Karpas-422 (cell line): Measurements from ENCODE around the gene SPHK1. TPM values are rescaled to one million over a fixed set of nuclear protein-coding genes. Genes with fewer than 3 reads are reported as not detected.

Experiments used
- DNase-seq: peaks from one replicate; pipeline ENCODE4 v3.0.0-alpha.2; 2015
- H2AFZ ChIP-seq: fragments of 200-600 bp; sonication (generic); 2 replicates; pipeline ENCODE4 v1.6.1; 2014; ENCODE audit warnings: antibody characterized with exemption, low read length, mixed read lengths
- H3K27ac ChIP-seq: fragments of 200-600 bp; sonication (generic); 2 replicates; pipeline ENCODE4 v1.5.1; 2014; ENCODE audit warnings: mild to moderate bottlenecking, low read length, moderate library complexity
- H3K27me3 ChIP-seq: fragments of 200-600 bp; sonication (generic); 2 replicates; pipeline ENCODE4 v1.6.1; 2014; ENCODE audit warnings: low read length, mixed read lengths
- H3K36me3 ChIP-seq: fragments of 200-600 bp; sonication (generic); 2 replicates; pipeline ENCODE4 v1.6.1; 2014; ENCODE audit warnings: low read length, mixed read lengths; ENCODE audit not compliant: insufficient read depth
- H3K4me1 ChIP-seq: fragments of 200-600 bp; sonication (generic); 2 replicates; pipeline ENCODE4 v1.6.1; 2014; ENCODE audit warnings: mild to moderate bottlenecking, low read length, mixed read lengths
- H3K4me2 ChIP-seq: fragments of 200-600 bp; sonication (generic); 2 replicates; pipeline ENCODE4 v1.6.1; 2014; ENCODE audit warnings: low read length, low read depth, mild to moderate bottlenecking; ENCODE audit not compliant: poor library complexity, severe bottlenecking
- H3K4me3 ChIP-seq: fragments of 200-600 bp; sonication (generic); 2 replicates; pipeline ENCODE4 v1.5.1; 2014; ENCODE audit warnings: mild to moderate bottlenecking, antibody characterized with exemption, low read length, mixed read lengths
- H3K79me2 ChIP-seq: fragments of 200-600 bp; sonication (generic); 2 replicates; pipeline ENCODE4 v1.6.1; 2014; ENCODE audit warnings: mild to moderate bottlenecking, low read length, mixed read lengths
- H3K9ac ChIP-seq: fragments of 200-600 bp; sonication (generic); 2 replicates; pipeline ENCODE4 v1.6.0; 2014; ENCODE audit warnings: low read length
- H3K9me2 ChIP-seq: fragments of 200-600 bp; sonication (generic), shearing (Covaris generic); replicated peaks from 2 replicates; pipeline ENCODE4 v1.6.0; 2014; ENCODE audit warnings: mild to moderate bottlenecking, low read length, moderate library complexity; ENCODE audit not compliant: insufficient read depth
- H3K9me3 ChIP-seq: fragments of 300-700, 200-600 bp; sonication (generic); 2 replicates; pipeline ENCODE4 v1.6.1; 2014; ENCODE audit warnings: low read length, mixed read lengths
- H4K20me1 ChIP-seq: fragments of 200-600 bp; sonication (generic); 2 replicates; pipeline ENCODE4 v1.6.1; 2014; ENCODE audit warnings: mild to moderate bottlenecking, antibody characterized with exemption, low read length, low read depth; ENCODE audit not compliant: insufficient read depth
- total RNA-seq: library from RNA; depleted of rRNA; stranded (reverse); fragments of >200 nt; shearing (Covaris generic); gene quantifications from 2 replicates; pipeline ENCODE4 v1.2.3, GENCODE V29; 2014; ENCODE audit warnings: low replicate concordance; rRNA removed

Gene SPHK1, protein sequence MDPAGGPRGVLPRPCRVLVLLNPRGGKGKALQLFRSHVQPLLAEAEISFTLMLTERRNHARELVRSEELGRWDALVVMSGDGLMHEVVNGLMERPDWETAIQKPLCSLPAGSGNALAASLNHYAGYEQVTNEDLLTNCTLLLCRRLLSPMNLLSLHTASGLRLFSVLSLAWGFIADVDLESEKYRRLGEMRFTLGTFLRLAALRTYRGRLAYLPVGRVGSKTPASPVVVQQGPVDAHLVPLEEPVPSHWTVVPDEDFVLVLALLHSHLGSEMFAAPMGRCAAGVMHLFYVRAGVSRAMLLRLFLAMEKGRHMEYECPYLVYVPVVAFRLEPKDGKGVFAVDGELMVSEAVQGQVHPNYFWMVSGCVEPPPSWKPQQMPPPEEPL
- 0.67 and 3.9 TPM in 2 replicates for total RNA-seq

DNA sequence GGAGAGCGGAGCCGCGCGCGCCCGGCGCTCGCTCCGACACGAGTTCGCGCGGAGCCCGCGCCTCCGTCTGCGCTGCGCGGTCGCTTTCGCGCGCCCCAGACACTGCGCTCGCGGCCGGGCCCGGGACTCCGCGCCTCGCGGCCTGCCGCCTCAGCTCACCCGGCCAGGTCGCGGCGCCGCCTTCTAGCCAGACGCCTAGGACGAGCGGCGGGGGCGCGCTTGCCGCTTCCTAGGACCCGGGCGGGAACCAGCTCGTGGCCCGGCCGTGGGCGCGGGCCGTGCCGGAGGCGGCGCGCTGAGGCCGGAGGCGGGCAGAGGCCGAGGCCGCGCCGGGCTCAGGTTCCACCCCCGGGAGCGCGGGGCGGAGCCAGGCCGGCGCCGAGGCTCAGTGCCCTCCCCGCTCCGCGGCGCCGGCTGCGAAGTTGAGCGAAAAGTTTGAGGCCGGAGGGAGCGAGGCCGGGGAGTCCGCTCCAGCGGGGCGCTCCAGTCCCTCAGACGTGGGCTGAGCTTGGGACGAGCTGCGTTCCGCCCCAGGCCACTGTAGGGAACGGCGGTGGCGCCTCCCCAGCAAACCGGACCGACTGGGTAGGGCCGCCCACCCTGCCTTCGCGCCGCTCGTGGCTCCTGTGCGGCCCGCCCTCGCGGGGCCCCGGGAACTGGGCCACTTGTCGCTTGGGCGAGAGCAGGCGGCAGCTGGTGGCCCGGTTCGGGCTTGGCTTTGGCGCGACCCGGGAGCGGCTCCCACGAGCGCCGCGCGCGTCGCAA is at the start of gene SPHK1:
Gene SPHK1, plus strand, starts transcription at position 388 of the 765 bp plus-strand sequence. CDS start 1,036 bp downstream, outside the sequence.
- H4K20me1 ChIP-seq, result peaks cover 5% of the 10 kb centered on the region; the same call in 1 of the 2 replicates
- H3K4me1 ChIP-seq, result peaks cover 32% of the 10 kb centered on the region
- H3K9ac ChIP-seq, result peak within 1 kb of the TSS; percentile 62
- H3K27ac ChIP-seq, result no peak within 1 kb of the TSS
- no peaks in the 10 kb centered on the region for H3K36me3 ChIP-seq
- no peaks in the 10 kb centered on the region for H3K9me3 ChIP-seq
- peak within 1 kb of the TSS; percentile 80 for H3K4me2 ChIP-seq
- H3K79me2 ChIP-seq, result no peaks in the 10 kb centered on the region
- peak; percentile 93 for DNase-seq
- no peaks in the 10 kb centered on the region for H3K9me2 ChIP-seq
- H3K27me3 ChIP-seq, result no peaks in the 10 kb centered on the region
- H3K4me3 ChIP-seq, result peak within 1 kb of the TSS; percentile 70
- H2AFZ ChIP-seq, result peak within 1 kb of the TSS; percentile 89

- H3K9me3 ChIP-seq, result no peaks in the 10 kb centered on the region
- H2AFZ ChIP-seq, result no peak overlapping the region
- H3K4me3 ChIP-seq, result no peak overlapping the region
- DNase-seq, result no peak
- H3K4me2 ChIP-seq, result no peak overlapping the region
- H4K20me1 ChIP-seq, result no peaks in the 10 kb centered on the region
- H3K36me3 ChIP-seq, result no peaks in the 10 kb centered on the region
- no peak overlapping the region for H3K9ac ChIP-seq
- H3K4me1 ChIP-seq, result no peaks in the 10 kb centered on the region
- H3K9me2 ChIP-seq, result no peaks in the 10 kb centered on the region
- H3K27me3 ChIP-seq, result no peaks in the 10 kb centered on the region
- peaks cover 22% of the 10 kb centered on the region for H3K79me2 ChIP-seq
- no peak overlapping the region for H3K27ac ChIP-seq
Observed at GRCh38 chr17:76335716-76336381, 48.6 kb upstream of the SPHK1 start.

GRCh38 chr17:76336756-76337412 is 47.5 kb upstream of the SPHK1 start:
- H3K9ac ChIP-seq, result no peak overlapping the region
- H3K9me2 ChIP-seq, result no peaks in the 10 kb centered on the region
- no peaks in the 10 kb centered on the region for H3K36me3 ChIP-seq
- H3K27me3 ChIP-seq, result no peaks in the 10 kb centered on the region
- no peak overlapping the region for H3K27ac ChIP-seq
- no peak overlapping the region for H3K4me3 ChIP-seq
- DNase-seq, result no peak
- H2AFZ ChIP-seq, result no peak overlapping the region
- no peak overlapping the region for H3K4me2 ChIP-seq
- peaks cover 22% of the 10 kb centered on the region for H3K79me2 ChIP-seq
- H3K9me3 ChIP-seq, result no peaks in the 10 kb centered on the region
- H4K20me1 ChIP-seq, result no peaks in the 10 kb centered on the region
- no peaks in the 10 kb centered on the region for H3K4me1 ChIP-seq

GRCh38 chr17:76337413-76337777 is 47.0 kb upstream of the SPHK1 start:
- Histone ChIP-seq H3K79me2 (peaks cover 22% of the 10 kb centered on the region), H3K36me3 (no peaks in the 10 kb centered on the region), H3K4me1 (no peaks in the 10 kb centered on the region), H3K4me3 (no peak overlapping the region), H3K9ac (no peak overlapping the region), H3K27ac (no peak overlapping the region), H2AFZ (no peak overlapping the region), H3K4me2 (no peak overlapping the region), H3K9me2 (no peaks in the 10 kb centered on the region), H4K20me1 (no peaks in the 10 kb centered on the region), H3K9me3 (no peaks in the 10 kb centered on the region), H3K27me3 (no peaks in the 10 kb centered on the region)
- DNase-seq, result no peak

- Histone ChIP-seq H4K20me1 (no peaks in the 10 kb centered on the region), H3K4me3 (no peak overlapping the region), H3K27me3 (no peaks in the 10 kb centered on the region), H3K79me2 (peaks cover 15% of the 10 kb centered on the region; the same call in 1 of the 2 replicates), H3K36me3 (no peaks in the 10 kb centered on the region), H2AFZ (no peak overlapping the region), H3K9me3 (no peaks in the 10 kb centered on the region), H3K9ac (no peak overlapping the region), H3K9me2 (no peaks in the 10 kb centered on the region), H3K4me2 (no peak overlapping the region), H3K4me1 (no peaks in the 10 kb centered on the region), H3K27ac (no peak overlapping the region)
- no peak for DNase-seq
Observed at GRCh38 chr17:76341301-76341700, 43.1 kb upstream of the SPHK1 start.

DNA sequence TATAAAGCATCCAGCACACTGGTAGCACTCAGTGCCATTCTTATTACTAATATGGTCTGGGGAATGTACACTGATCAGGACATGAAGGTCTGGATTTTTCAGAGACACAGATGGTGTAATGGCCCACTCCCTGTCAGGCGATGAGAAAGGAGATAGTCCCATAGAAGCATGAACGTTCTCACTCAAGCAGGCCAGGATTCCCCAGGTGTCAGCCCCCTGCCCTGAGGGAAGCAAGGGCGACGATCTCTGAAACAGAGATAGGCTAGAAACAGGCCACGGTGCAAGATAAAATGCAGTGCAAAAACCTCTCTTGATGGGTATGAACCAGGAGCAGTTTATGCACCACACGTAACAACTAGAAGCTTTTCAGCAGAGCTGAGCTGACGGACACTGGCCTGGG is 41.3 kb upstream of the SPHK1 start:
- no peak overlapping the region for H3K27ac ChIP-seq
- 0 out of 2 replicates have a peak, but pooled peaks cover under 1% of the 10 kb centered on the region for H3K79me2 ChIP-seq
- no peaks in the 10 kb centered on the region for H4K20me1 ChIP-seq
- no peaks in the 10 kb centered on the region for H3K9me2 ChIP-seq
- no peaks in the 10 kb centered on the region for H3K9me3 ChIP-seq
- no peaks in the 10 kb centered on the region for H3K27me3 ChIP-seq
- H3K9ac ChIP-seq, result no peak overlapping the region
- no peak overlapping the region for H3K4me3 ChIP-seq
- no peaks in the 10 kb centered on the region for H3K36me3 ChIP-seq
- H3K4me1 ChIP-seq, result no peaks in the 10 kb centered on the region
- H2AFZ ChIP-seq, result no peak overlapping the region
- no peak overlapping the region for H3K4me2 ChIP-seq
- DNase-seq, result no peak

- no peak overlapping the region for H3K9ac ChIP-seq
- H3K9me2 ChIP-seq, result no peaks in the 10 kb centered on the region
- peak; percentile 31 for DNase-seq
- H3K4me3 ChIP-seq, result no peak overlapping the region
- no peak overlapping the region for H3K27ac ChIP-seq
- peaks cover 9% of the 10 kb centered on the region for H3K79me2 ChIP-seq
- H4K20me1 ChIP-seq, result no peaks in the 10 kb centered on the region
- no peaks in the 10 kb centered on the region for H3K9me3 ChIP-seq
- H3K27me3 ChIP-seq, result no peaks in the 10 kb centered on the region
- H3K4me2 ChIP-seq, result no peak overlapping the region
- no peak overlapping the region for H2AFZ ChIP-seq
- H3K36me3 ChIP-seq, result no peaks in the 10 kb centered on the region
- no peaks in the 10 kb centered on the region for H3K4me1 ChIP-seq
Observed at GRCh38 chr17:76345377-76345974, 38.9 kb upstream of the SPHK1 start.
